ENCODE data around the gene TRIM27. TPM values are rescaled to one million over a fixed set of nuclear protein-coding genes. Genes with fewer than 3 reads are reported as not detected.

The TRIM27 gene
- total RNA-seq, 1 experiment from 2014 or later, result 79.8 TPM

DNA sequence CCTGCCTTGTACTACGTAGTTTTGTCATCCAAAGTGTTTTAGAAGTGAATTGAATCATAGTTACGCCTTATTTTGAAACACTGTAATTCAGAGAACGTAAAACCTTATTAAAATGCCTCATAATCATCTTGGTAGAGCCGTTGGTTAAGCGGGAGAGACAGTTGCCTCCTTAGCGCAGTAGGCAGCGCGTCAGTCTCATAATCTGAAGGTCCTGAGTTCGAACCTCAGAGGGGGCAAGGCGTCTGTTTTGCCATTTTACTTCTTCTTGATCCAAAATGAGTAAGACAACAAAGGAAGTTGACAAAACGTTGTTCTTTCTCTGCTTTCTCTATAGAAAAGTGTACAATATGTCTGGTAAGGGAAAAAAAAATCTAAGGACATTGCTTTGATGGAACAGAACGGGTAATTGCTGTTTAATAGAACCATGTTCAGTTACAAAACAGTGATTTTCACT, 20.7 kb upstream of the TRIM27 start:
- H3K27me3 Mint-ChIP-seq (ENCODE audit: low read depth), result peaks cover 15% of the 10 kb centered on the region
- no peak for ATAC-seq
- H3K9me3 Mint-ChIP-seq, result peaks cover 6% of the 10 kb centered on the region
- peaks cover 39% of the 10 kb centered on the region for H3K4me1 Mint-ChIP-seq
- H3K36me3 Mint-ChIP-seq, result peaks cover 6% of the 10 kb centered on the region
- DNase-seq (ENCODE audit: low spot score), result peak; percentile 63
- peak overlapping the region; percentile 31 for H3K27ac Mint-ChIP-seq
- TF ChIP-seq, protein P1, sequence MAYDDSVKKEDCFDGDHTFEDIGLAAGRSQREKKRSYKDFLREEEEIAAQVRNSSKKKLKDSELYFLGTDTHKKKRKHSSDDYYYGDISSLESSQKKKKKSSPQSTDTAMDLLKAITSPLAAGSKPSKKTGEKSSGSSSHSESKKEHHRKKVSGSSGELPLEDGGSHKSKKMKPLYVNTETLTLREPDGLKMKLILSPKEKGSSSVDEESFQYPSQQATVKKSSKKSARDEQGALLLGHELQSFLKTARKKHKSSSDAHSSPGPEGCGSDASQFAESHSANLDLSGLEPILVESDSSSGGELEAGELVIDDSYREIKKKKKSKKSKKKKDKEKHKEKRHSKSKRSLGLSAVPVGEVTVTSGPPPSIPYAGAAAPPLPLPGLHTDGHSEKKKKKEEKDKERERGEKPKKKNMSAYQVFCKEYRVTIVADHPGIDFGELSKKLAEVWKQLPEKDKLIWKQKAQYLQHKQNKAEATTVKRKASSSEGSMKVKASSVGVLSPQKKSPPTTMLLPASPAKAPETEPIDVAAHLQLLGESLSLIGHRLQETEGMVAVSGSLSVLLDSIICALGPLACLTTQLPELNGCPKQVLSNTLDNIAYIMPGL (CRISPR knock-in tag; IDR thresholded peaks at IDR 0.05), result peak; percentile 75
- no peak for TF ChIP-seq CBFB (CRISPR knock-in tag; IDR thresholded peaks at IDR 0.05; ENCODE audit: low read depth)
- peak; percentile 45; the same call in 1 of the 2 replicates for TF ChIP-seq GABPB1 (CRISPR knock-in tag; IDR thresholded peaks at IDR 0.05)
- TF ChIP-seq ETV6 (CRISPR knock-in tag; IDR thresholded peaks at IDR 0.05), result peak; percentile 70; the same call in 1 of the 2 replicates
- TF ChIP-seq ZNF671 (CRISPR knock-in tag; IDR thresholded peaks at IDR 0.05), result 0 out of 2 replicates have a peak, but pooled peaks have one; percentile 18
- 0 out of 2 replicates have a peak, but pooled peaks have one; percentile 14 for TF ChIP-seq TEAD1 (CRISPR knock-in tag; IDR thresholded peaks at IDR 0.05)
- peak overlapping the region; percentile 95 for H3K4me3 Mint-ChIP-seq
- ChIA-PET POLR2A (no interaction called here), CTCF (interaction anchor here (1.5 kb wide), 1 partner anchor 37 kb away, joined by 3 read pairs; no protein-coding TSS in a partner anchor)

DNA sequence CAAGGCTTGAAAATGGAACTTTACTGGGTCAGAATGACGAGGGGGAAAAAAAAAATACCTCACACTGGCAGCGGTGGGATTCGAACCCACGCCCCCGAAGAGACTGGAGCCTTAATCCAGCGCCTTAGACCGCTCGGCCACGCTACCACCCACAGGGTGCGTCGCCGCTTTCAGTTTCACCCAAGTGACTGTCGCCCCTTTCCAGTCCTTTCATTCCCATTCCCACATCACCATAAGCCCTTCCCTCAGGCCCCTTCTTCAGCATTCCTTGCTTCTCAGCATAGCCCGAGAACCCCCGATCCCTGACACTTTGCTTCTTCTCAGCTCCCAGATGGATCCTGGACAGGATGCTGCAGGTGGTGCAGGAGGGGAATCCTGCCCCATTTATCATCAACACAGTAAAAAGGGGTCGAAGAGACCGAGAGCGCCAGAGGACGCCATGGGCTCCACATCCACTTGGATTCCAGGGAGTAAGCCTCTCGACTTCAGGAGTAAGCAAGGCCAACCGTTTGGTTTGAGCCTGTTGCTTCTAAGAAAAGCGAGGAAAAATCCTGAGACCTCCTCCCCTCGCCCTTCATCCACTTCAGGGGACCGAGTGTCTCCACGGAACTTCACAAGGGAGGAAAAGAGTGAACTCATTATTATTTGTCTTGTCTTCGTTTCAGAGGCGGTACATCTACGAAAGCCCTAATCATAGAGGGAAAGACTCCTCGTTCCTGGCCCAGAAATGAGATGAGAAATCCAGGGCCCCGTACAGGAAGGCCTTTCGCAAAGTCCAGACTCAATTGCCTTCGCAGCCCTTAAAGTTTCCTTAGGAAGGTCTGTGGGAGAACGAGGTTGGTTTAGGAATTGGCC, 20.0 kb upstream of the TRIM27 start:
- DNase-seq (ENCODE audit: low spot score) (peak; percentile 92), ATAC-seq (peak; percentile 34)
- H3K4me1 Mint-ChIP-seq, result peaks cover 41% of the 10 kb centered on the region
- ChIA-PET CTCF (no interaction called here), POLR2A (no interaction called here)
- H3K27me3 Mint-ChIP-seq (ENCODE audit: low read depth), result peaks cover 9% of the 10 kb centered on the region
- no peaks in the 10 kb centered on the region for H3K9me3 Mint-ChIP-seq
- peak overlapping the region; percentile 95 for H3K4me3 Mint-ChIP-seq
- H3K36me3 Mint-ChIP-seq, result no peaks in the 10 kb centered on the region
- peak overlapping the region; percentile 31 for H3K27ac Mint-ChIP-seq
- TF ChIP-seq, protein P2, sequence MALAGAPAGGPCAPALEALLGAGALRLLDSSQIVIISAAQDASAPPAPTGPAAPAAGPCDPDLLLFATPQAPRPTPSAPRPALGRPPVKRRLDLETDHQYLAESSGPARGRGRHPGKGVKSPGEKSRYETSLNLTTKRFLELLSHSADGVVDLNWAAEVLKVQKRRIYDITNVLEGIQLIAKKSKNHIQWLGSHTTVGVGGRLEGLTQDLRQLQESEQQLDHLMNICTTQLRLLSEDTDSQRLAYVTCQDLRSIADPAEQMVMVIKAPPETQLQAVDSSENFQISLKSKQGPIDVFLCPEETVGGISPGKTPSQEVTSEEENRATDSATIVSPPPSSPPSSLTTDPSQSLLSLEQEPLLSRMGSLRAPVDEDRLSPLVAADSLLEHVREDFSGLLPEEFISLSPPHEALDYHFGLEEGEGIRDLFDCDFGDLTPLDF (CRISPR knock-in tag; IDR thresholded peaks at IDR 0.05), result no peak
- TF ChIP-seq, protein P3, sequence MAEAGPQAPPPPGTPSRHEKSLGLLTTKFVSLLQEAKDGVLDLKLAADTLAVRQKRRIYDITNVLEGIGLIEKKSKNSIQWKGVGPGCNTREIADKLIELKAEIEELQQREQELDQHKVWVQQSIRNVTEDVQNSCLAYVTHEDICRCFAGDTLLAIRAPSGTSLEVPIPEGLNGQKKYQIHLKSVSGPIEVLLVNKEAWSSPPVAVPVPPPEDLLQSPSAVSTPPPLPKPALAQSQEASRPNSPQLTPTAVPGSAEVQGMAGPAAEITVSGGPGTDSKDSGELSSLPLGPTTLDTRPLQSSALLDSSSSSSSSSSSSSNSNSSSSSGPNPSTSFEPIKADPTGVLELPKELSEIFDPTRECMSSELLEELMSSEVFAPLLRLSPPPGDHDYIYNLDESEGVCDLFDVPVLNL (CRISPR knock-in tag; IDR thresholded peaks at IDR 0.05; ENCODE audit: borderline replicate concordance, low read depth), result no peak
- no peak for TF ChIP-seq MYBL2 (CRISPR knock-in tag; IDR thresholded peaks at IDR 0.05)
- no peak for TF ChIP-seq JAZF1 (CRISPR knock-in tag; IDR thresholded peaks at IDR 0.05)
- no peak for TF ChIP-seq JUN (CRISPR knock-in tag; IDR thresholded peaks at IDR 0.05)
- TF ChIP-seq, protein P4, sequence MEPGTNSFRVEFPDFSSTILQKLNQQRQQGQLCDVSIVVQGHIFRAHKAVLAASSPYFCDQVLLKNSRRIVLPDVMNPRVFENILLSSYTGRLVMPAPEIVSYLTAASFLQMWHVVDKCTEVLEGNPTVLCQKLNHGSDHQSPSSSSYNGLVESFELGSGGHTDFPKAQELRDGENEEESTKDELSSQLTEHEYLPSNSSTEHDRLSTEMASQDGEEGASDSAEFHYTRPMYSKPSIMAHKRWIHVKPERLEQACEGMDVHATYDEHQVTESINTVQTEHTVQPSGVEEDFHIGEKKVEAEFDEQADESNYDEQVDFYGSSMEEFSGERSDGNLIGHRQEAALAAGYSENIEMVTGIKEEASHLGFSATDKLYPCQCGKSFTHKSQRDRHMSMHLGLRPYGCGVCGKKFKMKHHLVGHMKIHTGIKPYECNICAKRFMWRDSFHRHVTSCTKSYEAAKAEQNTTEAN (CRISPR knock-in tag; IDR thresholded peaks at IDR 0.05), result no peak
- TF ChIP-seq, protein P5, sequence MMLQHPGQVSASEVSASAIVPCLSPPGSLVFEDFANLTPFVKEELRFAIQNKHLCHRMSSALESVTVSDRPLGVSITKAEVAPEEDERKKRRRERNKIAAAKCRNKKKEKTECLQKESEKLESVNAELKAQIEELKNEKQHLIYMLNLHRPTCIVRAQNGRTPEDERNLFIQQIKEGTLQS (CRISPR knock-in tag; conservative IDR thresholded peaks at IDR 0.05), result no peak
- TF ChIP-seq SP1 (CRISPR knock-in tag; conservative IDR thresholded peaks at IDR 0.05), result 0 out of 2 replicates have a peak, but pooled peaks have one; percentile 25
- no peak for TF ChIP-seq ZBTB21 (CRISPR knock-in tag; IDR thresholded peaks at IDR 0.05; ENCODE audit: borderline replicate concordance)
- TF ChIP-seq, protein P6, sequence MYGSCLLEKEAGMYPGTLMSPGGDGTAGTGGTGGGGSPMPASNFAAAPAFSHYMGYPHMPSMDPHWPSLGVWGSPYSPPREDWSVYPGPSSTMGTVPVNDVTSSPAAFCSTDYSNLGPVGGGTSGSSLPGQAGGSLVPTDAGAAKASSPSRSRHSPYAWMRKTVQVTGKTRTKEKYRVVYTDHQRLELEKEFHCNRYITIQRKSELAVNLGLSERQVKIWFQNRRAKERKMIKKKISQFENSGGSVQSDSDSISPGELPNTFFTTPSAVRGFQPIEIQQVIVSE (CRISPR knock-in tag; IDR thresholded peaks at IDR 0.05; ENCODE audit: borderline replicate concordance), result no peak
- no peak for TF ChIP-seq MXD4 (CRISPR knock-in tag; IDR thresholded peaks at IDR 0.05; ENCODE audit: borderline replicate concordance)
- TF ChIP-seq, protein P7, sequence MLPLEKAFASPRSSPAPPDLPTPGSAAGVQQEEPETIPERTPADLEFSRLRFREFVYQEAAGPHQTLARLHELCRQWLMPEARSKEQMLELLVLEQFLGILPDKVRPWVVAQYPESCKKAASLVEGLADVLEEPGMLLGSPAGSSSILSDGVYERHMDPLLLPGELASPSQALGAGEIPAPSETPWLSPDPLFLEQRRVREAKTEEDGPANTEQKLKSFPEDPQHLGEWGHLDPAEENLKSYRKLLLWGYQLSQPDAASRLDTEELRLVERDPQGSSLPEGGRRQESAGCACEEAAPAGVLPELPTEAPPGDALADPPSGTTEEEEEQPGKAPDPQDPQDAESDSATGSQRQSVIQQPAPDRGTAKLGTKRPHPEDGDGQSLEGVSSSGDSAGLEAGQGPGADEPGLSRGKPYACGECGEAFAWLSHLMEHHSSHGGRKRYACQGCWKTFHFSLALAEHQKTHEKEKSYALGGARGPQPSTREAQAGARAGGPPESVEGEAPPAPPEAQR (CRISPR knock-in tag; IDR thresholded peaks at IDR 0.05), result no peak
- no peak for TF ChIP-seq ELF4 (CRISPR knock-in tag; IDR thresholded peaks at IDR 0.05; ENCODE audit: low read depth)
- TF ChIP-seq, protein P8, sequence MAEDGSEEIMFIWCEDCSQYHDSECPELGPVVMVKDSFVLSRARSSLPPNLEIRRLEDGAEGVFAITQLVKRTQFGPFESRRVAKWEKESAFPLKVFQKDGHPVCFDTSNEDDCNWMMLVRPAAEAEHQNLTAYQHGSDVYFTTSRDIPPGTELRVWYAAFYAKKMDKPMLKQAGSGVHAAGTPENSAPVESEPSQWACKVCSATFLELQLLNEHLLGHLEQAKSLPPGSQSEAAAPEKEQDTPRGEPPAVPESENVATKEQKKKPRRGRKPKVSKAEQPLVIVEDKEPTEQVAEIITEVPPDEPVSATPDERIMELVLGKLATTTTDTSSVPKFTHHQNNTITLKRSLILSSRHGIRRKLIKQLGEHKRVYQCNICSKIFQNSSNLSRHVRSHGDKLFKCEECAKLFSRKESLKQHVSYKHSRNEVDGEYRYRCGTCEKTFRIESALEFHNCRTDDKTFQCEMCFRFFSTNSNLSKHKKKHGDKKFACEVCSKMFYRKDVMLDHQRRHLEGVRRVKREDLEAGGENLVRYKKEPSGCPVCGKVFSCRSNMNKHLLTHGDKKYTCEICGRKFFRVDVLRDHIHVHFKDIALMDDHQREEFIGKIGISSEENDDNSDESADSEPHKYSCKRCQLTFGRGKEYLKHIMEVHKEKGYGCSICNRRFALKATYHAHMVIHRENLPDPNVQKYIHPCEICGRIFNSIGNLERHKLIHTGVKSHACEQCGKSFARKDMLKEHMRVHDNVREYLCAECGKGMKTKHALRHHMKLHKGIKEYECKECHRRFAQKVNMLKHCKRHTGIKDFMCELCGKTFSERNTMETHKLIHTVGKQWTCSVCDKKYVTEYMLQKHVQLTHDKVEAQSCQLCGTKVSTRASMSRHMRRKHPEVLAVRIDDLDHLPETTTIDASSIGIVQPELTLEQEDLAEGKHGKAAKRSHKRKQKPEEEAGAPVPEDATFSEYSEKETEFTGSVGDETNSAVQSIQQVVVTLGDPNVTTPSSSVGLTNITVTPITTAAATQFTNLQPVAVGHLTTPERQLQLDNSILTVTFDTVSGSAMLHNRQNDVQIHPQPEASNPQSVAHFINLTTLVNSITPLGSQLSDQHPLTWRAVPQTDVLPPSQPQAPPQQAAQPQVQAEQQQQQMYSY (CRISPR knock-in tag; IDR thresholded peaks at IDR 0.05), result no peak
- no peak for TF ChIP-seq NR2C2 (CRISPR knock-in tag; IDR thresholded peaks at IDR 0.05)
- TF ChIP-seq FOXP1 (CRISPR knock-in tag; IDR thresholded peaks at IDR 0.05; ENCODE audit: borderline replicate concordance), result no peak
